NCI-H748 (cell line): ENCODE measurements around the gene BAHCC1.

ENCODE experiments used
- DNase-seq: peaks from one replicate; lab custom pipeline; 2025; ENCODE audit not compliant: unreplicated experiment; lab: John Stamatoyannopoulos, UW

Gene BAHCC1

GRCh38 chr17:81477173-81477572 is 81.9 kb downstream of the BAHCC1 start:
- no peak for DNase-seq

GRCh38 chr17:81478119-81478518 is 82.9 kb downstream of the BAHCC1 start:
- no peak for DNase-seq

GRCh38 chr17:81479175-81480071 is 84.2 kb downstream of the BAHCC1 start:
- no peak for DNase-seq

GRCh38 chr17:81480140-81481072 is 85.1 kb downstream of the BAHCC1 start:
- DNase-seq, result no peak

GRCh38 chr17:81481073-81481799 is 86.0 kb downstream of the BAHCC1 start:
- DNase-seq, result peak; percentile 85

- no peak for DNase-seq
Observed at GRCh38 chr17:81481815-81482505, 86.7 kb downstream of the BAHCC1 start.

GRCh38 chr17:81482673-81483072 is 87.4 kb downstream of the BAHCC1 start:
- DNase-seq, result no peak

- no peak for DNase-seq
Observed at GRCh38 chr17:81483085-81483861, 88.0 kb downstream of the BAHCC1 start.

GRCh38 chr17:81483862-81484194 is 88.6 kb downstream of the BAHCC1 start:
- DNase-seq, result no peak

- DNase-seq, result peak; percentile 92
Observed at GRCh38 chr17:81484195-81484979, 89.1 kb downstream of the BAHCC1 start.

GRCh38 chr17:81486199-81486810 is 91.0 kb downstream of the BAHCC1 start:
- DNase-seq, result no peak

GRCh38 chr17:81487089-81487486 is 91.8 kb downstream of the BAHCC1 start:
- no peak for DNase-seq

GRCh38 chr17:81487487-81488275 is 92.4 kb downstream of the BAHCC1 start:
- peak; percentile 89 for DNase-seq

- peak; percentile 42 for DNase-seq
Observed at GRCh38 chr17:81488276-81488860, 93.1 kb downstream of the BAHCC1 start.

- DNase-seq, result no peak
Observed at GRCh38 chr17:81489012-81489997, 94.0 kb downstream of the BAHCC1 start.
